Lower leg skin (tissue), 4 donors: ENCODE data around the gene CHADL. TPM values are rescaled to one million over a fixed set of nuclear protein-coding genes. Genes with fewer than 3 reads are reported as not detected.

Experiments
- DNase-seq, 2 donors: peaks; one replicate each; pipeline ENCODE4 v3.0.0-alpha.2; 2019; ENCODE audit warnings: low spot score in 2 of 2
- H3K4me3 ChIP-seq: fragments of 200-600 bp; sonication (generic); 2 replicates; pipeline ENCODE4 v1.5.1; 2017; ENCODE audit warnings: mild to moderate bottlenecking, low read depth; ENCODE audit not compliant: poor library complexity, severe bottlenecking
- CTCF ChIP-seq, 3 donors: fragments of 450-650 bp; IDR thresholded peaks; one replicate each; pipeline ENCODE4 v1.5.1; 2016; ENCODE audit warnings: antibody characterized with exemption in 3 of 3, mild to moderate bottlenecking in 3 of 3, moderate library complexity in 2 of 3
- POLR2A ChIP-seq, 2 donors: fragments of 450-650 bp; IDR thresholded peaks; one replicate each; pipeline ENCODE4 v1.6.1; 2016 to 2017; ENCODE audit warnings: antibody characterized with exemption in 2 of 2, mild to moderate bottlenecking in 1 of 2, moderate library complexity in 1 of 2
- WGBS, 2 donors: methylation state at CpG; one replicate each; pipeline ENCODE4 v1.1.5; 2018; 5-methylcytosine and 5-hydroxymethylcytosine counted together
- intact Hi-C: fragments of 100-400 bp; cut with DNase I; formaldehyde crosslinking; loops from one replicate; pipeline ENCODE4 v1.15.0; 2023; ENCODE audit warnings: low total_unique reads
- total RNA-seq, 4 donors: library from RNA; depleted of rRNA; stranded (reverse); fragments of >200 nt; gene quantifications; one replicate each; pipeline ENCODE4 v1.1.0, GENCODE V29; 2016

Gene CHADL
- total RNA-seq, 4 donors from 2014 or later, result 10.5 to 16.3 (median 11.5) TPM

GRCh38 chr22:41234815-41235695, 5.7 kb downstream of the CHADL start:
- no peak for DNase-seq
- 84 to 88% methylated on average over 16 to 19 of the region's 19 CpGs for WGBS, 2 donors
- no peak overlapping the region for H3K4me3 ChIP-seq
- intact Hi-C loops, result loop anchor here (5.0 kb wide), 1 partner anchor 313 kb away; no protein-coding TSS in a partner anchor
- TF ChIP-seq POLR2A (IDR thresholded peaks at IDR 0.05), result no peak
- TF ChIP-seq CTCF (IDR thresholded peaks at IDR 0.05), result no peak

GRCh38 chr22:41231369-41231768, 9.4 kb downstream of the CHADL start:
- intact Hi-C loops, result no loop called here
- WGBS, 2 donors, result 83 to 85% methylated on average over 7 of the region's 7 CpGs

GRCh38 chr22:41230401-41230785, 10.3 kb downstream of the CHADL start:
- intact Hi-C loops, result no loop called here
- no peak overlapping the region for H3K4me3 ChIP-seq
- WGBS, 2 donors, result 88 to 91% methylated on average over 9 of the region's 9 CpGs
- no peak for DNase-seq
- TF ChIP-seq POLR2A (IDR thresholded peaks at IDR 0.05) (no peak), CTCF (IDR thresholded peaks at IDR 0.05) (no peak)

More at GRCh38 chr22:41231369-41231768, 9.4 kb downstream of the CHADL start:
- no peak overlapping the region for H3K4me3 ChIP-seq
- DNase-seq, result no peak
- TF ChIP-seq CTCF (IDR thresholded peaks at IDR 0.05) (no peak), POLR2A (IDR thresholded peaks at IDR 0.05) (no peak)

- 45 to 70% methylated on average over 16 to 17 of the region's 17 CpGs for WGBS, 2 donors
- intact Hi-C loops, result no loop called here
- TF ChIP-seq POLR2A (IDR thresholded peaks at IDR 0.05) (no peak), CTCF (IDR thresholded peaks at IDR 0.05) (no peak)
- no peak overlapping the region for H3K4me3 ChIP-seq
- DNase-seq, result no peak
Observed at GRCh38 chr22:41229730-41230400, 10.9 kb downstream of the CHADL start.

GRCh38 chr22:41229215-41229614, 11.5 kb downstream of the CHADL start:
- TF ChIP-seq CTCF (IDR thresholded peaks at IDR 0.05) (no peak), POLR2A (IDR thresholded peaks at IDR 0.05) (no peak)
- H3K4me3 ChIP-seq, result no peak overlapping the region
- no peak for DNase-seq
- intact Hi-C loops, result no loop called here
- WGBS, 2 donors, result 86 to 87% methylated on average over 6 of the region's 6 CpGs
